GM18519 (cell line): ENCODE results near the gene UBTD2.

Source experiments
- ATAC-seq: cut with Tn5 transposase; IDR thresholded peaks from one replicate; pipeline ENCODE4 v1.9.1; 2021; ENCODE audit warnings: mild to moderate bottlenecking, moderate library complexity; ENCODE audit not compliant: unreplicated experiment, low FRiP score

The UBTD2 gene

DNA sequence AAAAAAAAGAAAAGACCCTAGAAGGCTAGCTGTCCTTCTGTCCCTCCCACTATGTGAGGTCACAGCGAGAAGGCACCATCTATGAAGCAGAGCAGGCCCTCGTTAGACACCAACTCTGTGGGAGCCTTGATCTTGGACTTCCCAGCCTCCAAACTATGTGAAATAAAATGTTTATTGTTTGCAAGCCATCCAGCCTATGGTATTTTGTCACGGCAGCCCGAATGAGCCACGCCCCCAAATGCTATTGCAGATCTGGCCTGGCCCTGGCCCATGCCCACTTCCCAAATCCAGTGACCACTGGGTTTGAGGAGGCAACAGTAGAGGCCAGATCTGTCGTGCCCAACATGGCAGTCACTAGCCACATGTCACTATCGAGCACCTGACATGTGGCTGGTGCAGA, 106.4 kb downstream of the UBTD2 start:
- no peak for ATAC-seq

DNA sequence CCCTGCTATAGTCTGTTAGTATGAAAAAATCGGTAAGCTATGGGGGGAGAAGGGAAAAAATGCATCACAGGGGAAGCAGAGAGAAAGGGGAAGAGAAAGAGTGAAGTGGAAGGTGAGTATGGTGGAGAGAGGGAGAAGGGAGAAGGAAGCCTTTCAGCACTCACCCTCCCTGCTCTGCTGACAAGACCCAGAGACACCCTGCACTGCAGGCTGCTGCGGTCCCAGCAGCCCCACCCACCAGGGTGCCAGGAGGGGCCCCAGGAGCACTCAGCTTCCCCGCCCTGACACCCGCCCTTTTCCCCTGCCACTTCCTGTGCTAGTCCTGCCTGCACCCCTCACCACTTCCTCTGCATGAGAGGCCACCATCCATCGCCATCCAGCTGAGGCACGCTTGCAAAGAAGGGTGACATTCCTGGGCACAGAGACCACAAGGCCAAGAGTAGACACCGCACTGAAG, 108.3 kb downstream of the UBTD2 start:
- peak; percentile 40 for ATAC-seq

DNA sequence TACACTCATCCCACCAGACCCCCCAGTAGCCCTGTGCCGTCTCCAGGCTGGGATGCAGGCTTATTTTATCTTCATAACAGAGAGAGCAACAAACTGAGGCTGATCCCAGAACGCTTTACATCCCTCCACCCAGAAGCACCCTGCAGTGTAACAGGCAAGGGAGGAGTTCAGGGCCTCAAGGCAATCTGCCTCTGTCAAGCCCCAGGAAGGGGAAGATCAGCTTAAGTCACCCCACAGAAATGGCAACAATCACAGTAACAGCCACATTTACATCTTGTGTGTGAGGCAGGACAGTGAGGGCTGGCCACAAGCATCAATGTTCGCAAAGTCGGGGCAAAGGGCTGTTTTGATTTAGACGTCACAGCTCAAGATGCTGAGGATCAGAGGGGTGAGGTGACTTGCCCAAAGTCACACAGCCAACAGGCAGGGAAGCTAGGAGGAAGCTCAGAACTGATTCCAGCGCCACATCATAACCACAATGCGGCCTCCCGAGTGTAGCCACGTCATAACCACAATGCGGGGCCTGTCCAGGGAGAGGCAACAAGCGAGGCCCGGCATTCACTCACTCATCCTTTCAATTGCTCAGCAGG, 109.9 kb downstream of the UBTD2 start:
- no peak for ATAC-seq

DNA sequence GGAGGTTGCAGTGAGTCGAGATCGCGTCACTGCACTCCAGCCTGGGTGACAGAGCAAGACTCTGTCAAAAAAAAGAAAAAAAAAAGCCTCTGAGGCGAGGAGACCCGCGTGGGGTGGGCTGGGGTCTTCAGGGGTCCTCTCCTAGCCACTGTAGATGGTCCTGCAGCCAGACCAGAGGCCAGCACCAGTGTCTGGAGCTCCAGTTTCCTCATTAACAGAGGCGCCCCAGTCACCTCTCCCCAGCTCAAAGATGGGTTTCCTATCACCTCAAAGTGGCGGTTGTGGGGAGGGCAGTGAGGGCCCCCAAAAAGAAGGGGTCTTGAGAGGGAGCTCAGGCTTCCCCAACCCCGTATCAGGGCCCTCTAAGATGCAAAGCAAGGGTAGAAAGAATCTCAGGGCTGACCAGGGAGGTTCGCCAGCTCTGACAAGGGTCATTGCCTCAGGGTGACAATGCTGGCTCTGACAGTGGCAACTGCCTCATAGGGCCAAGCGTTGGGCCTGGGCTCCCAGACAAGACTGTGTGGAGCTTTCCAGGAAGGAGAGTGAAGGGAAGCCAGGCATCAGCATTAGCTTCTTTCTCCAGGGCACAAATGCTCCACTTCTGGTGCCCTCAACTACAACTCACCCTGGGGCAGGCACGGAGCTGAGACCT, 110.5 kb downstream of the UBTD2 start:
- ATAC-seq: no peak

DNA sequence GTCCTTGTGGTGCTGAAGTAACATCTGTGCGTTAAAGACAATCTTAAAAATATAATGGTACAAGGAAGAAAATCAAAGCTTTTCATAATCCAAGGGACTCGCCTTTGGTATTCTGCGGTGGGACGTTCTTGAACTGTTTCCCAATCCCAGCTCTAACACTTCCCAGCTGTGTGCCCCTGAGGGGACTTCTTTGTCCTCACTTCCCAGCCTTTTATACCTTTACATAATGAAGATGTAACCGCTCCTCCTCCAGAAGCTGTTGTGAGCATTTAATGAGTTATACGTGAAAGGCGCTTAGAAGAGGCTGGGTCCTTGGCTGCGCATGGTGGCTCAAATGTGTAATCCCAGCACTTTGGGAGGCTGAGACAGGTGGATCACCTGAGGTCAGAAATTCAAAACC, 112.4 kb downstream of the UBTD2 start:
- no peak for ATAC-seq

DNA sequence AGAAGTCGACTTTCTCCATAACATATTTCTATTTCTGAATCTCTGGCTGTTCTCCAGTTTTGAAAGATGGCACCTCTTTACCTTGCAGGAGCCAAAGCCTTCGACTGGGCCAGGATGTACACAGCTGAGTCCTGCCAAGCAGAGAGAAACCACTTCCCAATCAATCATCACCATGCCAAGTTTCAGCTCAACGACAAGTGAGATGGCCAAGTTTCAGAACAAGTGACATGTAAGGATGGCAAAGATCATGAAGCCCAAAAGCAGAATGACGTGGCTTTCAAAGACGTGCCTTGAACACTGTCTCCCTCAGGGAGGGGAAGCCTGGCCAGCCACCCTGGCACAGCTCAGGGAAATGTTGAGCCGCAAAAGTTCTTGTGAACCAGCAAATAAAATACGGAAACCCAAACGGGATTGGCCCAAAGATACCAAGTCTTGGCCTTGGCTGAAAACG, 113.3 kb downstream of the UBTD2 start:
- ATAC-seq: no peak

DNA sequence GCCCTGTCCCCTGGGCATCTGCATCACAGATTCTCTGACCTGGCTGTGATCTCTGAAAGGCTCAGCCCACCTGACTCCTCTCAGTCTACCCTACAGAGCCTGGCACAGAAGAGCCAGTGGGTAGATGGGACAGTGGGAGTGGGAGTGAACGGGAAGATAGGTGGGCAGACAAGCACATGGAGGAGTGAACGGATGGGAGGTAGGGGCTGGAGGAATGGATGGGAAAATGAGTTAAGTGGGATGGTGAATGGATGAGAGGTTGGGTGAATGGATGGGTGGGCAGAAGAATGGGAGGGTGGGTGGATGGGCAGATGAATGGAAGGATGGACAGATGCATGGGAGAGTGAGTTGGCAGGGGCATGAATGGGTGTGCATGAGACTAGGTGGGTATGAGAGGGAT, 114.3 kb downstream of the UBTD2 start:
- ATAC-seq: no peak

DNA sequence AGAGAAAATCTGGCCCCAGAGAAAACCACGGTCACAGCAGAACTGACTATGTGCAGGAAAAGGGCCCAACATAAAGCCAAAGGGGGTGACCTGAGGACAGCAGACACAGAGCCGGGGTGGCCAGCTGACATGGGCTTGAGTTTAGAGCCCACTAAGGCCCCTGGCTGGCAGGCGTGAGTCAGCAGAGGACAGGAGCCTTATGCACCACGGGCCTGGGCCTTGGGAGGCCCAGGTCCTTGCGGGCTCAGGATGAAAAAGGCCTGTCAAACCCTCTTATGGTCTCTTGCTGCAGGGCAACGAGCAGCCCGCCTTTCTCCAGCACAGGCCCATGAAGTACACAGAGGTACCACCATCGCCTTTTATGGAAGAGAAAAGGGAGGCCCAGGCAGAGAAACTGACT, 115.3 kb downstream of the UBTD2 start:
- no peak for ATAC-seq

DNA sequence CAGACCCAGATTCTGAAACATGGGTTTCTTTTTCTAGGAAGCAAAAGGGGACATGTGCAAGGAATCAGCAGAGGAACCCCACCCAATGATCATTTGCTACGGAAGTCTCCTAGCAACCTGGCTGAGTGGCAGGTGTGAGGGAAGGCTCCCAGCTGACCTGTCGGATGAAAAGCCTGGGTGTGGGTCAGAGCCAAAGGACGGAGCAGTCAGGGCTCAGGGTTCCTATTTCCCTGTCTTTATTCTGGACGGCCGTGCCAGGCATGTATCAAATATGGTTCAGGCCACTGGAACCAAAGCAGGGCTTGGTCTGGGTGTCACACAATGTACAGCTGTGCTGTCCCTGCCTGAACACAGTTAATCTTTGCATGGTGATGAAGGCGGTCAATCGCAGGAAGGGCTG, 115.7 kb downstream of the UBTD2 start:
- no peak for ATAC-seq

DNA sequence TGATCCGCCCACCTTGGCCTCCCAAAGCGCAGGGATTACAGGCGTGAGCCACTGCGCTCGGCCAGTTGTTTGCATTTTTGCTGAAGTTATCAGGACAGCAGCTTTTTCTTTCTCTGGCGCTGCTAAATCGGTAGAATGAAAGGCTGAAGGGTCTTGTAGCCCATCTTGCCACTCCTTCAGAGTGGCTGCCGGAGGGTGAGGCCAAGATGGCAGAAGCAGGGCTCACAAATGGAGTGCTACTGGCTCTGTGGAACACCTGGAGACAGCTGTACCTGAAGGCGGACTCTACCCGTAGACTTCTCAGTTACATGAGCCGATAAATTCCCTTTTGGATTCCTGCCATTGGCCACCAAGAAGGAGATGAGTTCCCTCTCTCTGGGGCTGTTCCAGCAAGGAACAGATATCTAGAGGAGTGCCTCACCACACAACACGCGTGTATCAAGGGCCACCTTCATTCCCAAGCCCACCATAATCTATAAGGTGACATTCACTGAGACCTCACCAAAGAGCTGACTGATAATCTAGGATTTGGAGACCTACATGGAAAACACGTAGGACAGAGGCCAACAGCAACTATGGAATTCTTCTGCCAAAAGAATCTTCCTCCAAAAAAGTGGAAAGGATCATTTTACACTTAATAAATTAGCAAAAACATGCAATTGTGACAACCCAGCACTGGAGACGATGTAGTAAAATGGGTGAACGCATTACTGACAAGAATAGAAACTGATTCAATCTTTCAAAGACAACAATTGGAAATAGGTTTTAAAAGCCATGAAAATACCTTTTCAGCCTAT, 117.3 kb downstream of the UBTD2 start:
- no peak for ATAC-seq

DNA sequence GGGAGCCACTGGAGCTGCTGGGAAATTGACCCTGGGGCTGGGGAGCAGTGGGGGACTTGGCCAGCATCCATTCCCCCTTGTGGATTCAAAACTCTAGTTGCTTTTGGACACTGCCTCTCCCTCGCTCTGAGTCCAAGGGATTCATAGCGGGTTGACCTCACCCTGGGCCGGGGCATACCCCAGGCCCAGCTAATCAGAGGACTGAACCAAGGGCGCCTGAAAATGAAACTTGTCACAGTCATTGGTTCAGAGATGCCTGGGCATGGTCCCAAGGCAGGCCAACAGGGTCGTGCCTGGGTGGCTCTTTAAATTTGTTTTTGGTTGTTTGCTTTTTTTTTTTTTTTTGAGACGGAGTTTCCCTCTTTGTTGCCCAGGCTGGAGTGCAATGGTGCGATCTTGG, 118.1 kb downstream of the UBTD2 start:
- no peak for ATAC-seq

DNA sequence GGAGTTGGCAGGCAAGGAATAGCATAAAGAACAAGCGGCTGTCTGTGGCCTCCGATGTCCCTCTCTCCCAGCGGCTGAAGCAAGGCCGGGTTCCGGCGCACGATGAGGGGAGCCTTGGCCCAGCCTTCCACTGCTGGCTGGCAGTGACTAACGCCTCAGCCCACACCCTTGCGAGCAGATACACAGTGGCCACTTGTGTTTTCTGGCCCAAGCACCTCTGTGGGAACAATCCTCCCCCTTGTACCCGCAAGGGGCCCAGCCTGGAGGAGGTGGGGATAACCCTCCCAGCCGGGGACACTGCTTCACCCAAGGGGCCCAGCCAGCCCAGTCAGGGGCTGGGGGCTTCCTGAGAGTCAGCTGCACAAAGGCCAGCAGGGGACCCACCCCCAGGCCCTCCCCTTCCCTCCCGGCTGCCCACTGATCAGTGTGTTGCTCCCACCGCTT, 118.8 kb downstream of the UBTD2 start:
- no peak for ATAC-seq

DNA sequence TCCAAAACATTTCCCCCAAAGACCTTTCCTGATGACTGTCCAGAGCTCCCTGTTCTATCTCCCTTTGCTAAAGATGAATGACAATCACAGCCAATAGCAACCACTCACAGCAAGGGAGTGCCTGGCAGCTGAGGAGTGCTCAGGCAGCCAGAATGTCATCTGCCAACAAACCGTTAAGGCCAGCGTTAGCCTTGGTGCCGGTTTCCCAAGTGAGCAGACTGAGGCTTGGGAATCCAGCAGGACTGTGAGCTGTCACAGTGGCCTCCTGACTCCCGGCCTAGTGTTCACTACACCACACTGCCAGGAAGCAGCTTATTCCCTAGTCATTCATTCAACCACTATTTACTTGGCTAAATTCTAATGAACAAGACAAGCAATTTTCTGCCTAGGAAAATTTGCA, 120.2 kb downstream of the UBTD2 start:
- no peak for ATAC-seq

DNA sequence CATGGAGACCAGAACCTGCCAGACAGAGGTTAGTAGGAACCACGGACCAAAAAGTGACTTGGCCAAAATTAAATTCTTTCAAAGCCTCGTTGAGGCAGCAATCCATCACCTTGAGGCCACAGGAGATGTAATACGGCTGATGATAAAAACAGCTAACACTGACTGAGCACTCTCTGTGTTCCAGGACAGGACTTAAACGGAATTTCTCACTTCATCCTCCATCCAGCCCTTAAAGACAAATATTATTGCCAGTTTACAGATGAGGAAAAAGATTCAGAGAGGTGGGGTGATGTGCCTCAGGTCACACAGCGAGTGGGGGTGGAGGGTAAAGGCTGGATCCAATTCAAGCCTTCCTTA, 120.6 kb downstream of the UBTD2 start:
- ATAC-seq: no peak

DNA sequence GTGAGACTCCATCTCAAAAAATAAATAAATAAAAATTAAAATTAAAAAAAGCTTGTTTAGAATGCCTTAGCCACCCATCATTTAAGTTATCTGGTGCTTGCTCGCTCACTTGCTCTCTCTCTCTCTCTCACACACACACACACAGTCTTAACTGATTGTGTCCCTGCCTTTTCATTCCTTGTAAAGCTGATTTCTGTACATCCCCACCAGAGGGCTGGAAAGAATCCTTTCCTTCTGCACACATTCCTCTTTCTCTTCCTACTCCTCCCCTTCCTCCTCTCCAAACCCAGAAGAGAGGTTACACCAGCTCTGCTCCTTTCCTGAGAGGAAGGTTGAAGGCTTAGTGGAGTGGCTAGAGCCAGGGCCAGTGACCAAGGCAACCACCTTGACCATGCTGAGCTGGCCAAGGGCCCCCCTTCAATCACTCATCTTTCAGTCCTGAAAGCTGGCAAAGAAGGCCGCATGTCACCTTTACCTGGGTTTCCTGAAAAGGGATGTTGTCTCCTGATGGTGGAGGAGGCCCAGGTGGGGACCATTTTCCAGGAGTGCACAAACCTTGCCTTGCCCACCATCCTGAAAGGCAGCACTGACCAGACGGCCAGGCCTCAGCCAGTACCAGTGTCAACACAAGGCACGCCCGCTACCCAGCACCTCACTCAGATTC, 121.1 kb downstream of the UBTD2 start:
- ATAC-seq: no peak

DNA sequence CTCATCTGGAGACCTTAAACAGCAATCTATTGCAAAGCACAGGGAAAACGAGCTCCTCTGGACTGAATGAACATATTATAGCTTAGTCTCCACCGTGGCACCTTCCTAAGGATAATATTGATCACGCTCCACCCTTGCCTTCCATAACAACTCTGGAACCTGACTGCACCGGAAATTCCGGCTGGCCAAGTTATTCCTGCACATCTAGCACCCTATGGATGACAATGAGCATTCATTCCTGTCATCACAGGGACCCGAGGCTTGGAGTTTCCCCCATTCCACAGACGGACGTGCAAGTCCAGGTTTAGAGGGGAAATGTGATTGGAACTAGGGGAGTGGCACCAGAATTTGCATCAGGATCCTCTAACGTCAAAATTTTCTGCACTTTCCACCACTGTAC, 123.1 kb downstream of the UBTD2 start:
- ATAC-seq: no peak
